ENCODE measurements around the gene MCC.

MCC gene

DNA sequence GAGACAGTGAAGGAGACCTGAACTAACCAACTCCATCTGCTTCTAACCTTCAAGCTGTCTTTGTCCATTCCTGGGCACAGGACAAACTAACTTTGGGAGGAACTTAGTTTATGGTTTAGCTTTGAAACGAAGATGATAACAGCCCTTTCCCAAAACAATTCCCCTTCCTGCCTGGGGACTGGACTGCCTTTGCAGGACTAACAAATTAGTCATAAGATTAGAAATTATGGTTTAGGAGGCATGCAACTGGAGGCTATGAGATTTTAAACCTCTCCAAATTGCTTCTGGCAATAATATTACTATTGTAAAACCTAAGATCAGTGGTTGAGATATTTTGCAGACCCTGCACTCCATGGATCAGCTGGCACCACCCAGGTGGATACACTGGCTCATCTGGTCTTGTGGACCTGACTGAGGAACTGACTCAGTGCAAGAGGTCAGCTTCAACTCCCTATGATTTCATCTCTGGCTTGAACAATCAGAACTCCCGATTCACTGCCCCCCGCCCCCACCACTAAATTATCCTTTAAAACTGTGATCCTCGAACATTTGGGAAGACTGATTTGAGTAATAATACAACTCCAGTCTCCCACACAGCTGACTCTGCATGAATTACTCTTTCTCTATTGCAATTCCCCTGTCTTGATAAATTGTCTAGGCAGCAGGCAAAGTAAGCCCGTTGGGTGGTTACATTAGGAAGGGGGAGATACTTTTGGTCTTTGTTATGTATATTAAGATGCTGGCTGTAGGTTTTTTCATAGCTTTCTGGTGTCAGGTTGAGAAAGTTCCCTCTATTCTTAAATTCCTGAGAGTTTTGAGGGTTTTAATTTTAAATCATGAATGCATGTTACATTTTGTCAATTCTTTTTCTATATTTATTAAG is 266.7 kb downstream of the MCC start:
- DNase-seq (ENCODE audit: low spot score): no peak

GRCh38 chr5:113219695-113220094 is 268.6 kb downstream of the MCC start:
- no peak for DNase-seq (ENCODE audit: low spot score)

DNA sequence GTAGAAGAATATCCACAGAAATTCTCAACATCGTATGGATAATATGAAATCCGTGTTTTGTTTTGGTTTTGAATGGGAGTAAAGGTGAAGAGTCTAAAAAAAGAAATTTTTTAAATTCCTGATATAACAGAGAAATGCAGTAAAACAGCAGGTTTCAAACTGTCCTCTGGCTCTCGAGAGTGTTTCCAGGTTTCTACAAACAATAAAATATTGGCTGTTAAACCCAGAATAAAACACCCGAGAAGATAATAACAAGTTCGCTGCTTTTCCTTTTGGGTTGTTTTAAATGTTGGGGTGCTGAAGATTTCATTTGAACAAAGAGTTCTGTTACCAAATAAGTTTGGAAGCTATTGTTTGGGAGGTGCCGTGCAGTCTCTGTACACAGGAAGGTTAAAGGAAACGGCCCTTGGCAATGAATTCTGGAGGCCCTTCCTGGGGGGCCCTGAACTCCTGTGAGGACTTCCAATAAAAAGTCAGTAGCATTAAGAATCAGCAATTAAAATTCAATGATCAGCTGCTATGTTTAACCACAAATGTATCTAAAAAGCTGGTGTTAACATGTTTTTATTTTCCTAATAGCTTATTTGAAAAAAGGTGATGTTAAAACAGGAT is 269.2 kb downstream of the MCC start:
- no peak for DNase-seq (ENCODE audit: low spot score)

DNA sequence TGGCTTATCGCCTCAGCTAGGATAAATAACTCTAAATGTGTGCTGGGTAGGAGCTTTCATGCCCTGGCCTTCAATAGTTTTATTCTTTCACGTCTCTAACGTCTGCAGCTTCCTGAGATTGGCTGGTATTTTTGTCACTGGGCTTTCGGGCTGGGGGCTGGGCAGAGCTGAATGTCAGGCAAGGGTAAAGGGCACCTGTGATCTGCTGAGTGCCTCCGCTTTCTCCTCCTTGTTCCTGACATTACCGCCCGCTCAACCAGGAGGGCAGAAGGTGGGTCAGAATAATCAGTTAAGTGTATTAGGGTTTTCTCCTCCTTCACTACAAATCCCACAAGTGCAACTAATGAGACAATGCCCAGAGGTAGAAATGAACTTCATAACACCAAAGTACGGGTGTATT is 270.1 kb downstream of the MCC start:
- no peak for DNase-seq (ENCODE audit: low spot score)

GRCh38 chr5:113217619-113218184 is 270.6 kb downstream of the MCC start:
- DNase-seq (ENCODE audit: low spot score): no peak

GRCh38 chr5:113216545-113216944 is 271.7 kb downstream of the MCC start:
- no peak for DNase-seq (ENCODE audit: low spot score)

DNA sequence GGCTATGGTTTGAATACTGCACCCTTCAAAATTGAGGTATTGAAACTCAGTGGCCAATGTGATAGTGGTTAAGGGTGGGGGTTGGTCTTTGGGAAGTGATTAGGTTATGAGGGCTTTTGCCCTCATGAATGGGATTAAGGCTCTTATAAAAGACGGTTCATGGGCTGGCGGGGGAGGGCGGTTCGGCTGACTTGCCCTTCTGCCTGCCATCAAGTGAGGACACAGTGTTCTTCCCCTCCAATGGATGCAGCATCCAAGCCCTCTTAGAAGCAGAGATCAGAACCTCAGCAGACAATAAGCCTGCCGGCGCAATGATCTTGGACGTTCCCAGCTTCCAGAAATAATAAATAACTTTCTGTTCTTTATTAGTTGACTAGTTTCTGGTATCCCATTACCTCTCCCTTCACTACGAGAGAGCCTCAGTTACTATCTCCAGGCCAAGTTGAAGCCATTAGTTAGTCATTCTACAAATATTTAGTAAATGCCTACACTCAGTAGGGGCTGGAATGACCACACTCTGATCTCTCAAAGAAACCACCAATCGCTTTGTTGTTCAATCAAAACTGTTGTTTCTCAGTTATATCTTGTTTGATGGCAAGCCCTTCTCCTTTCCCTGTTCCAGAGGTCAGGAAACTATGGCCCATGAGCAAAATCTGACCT is 272.7 kb downstream of the MCC start:
- DNase-seq (ENCODE audit: low spot score): no peak

- DNase-seq (ENCODE audit: low spot score): no peak
These were observed 273.5 kb downstream of the MCC start for GRCh38 chr5:113214606-113215323.

- no peak for DNase-seq (ENCODE audit: low spot score)
These were observed 274.5 kb downstream of the MCC start for GRCh38 chr5:113213551-113214425.

DNA sequence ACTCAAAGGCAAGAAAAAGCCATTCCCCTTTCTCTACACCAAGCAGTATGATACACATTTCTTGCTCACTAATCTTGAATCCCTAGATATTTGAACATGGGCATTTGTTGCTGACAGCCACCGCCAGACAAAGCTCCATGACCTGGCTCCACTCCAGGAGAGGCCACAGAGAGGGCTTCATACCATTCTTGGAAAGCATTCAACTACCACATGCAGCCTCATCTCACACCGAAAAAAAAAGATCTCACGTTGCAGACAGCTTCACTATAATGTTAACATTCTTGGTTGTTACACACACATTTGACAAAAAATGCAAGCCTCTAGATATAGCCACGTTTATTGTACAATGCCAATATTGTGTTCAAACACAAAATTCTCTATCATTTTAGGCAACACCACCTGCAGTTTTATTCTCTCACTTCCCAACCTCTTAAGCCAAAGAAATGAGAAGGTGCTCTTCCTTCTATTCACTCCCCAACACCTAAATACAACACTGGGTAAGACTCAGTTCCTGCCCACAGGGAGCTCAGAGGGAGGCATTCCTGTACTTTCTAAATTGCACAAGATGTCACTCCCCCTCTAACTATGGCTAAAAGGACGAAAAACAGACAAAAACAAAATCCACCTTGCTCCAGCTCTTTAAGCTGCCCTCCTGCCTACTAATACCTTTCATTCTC is 275.9 kb downstream of the MCC start:
- DNase-seq (ENCODE audit: low spot score): no peak

DNA sequence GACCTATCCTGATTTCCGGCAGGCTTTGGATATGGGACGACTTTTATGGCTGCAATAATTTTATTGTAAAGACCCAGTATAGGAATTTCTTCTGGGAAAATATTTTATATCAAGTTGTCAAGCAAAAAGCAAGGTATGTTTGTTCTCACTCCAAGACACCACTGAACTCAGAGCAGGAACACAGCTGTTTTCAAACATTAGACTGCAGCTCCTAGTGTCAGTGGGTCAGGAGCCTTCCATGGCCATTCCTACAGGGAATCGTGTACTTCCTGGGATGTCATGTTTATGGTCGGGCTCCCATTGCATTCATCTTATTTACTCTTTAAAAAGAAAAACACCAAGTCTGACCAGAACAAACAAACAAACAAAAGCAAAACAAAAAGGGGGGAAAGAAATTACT is 278.8 kb downstream of the MCC start:
- no peak for DNase-seq (ENCODE audit: low spot score)

- DNase-seq (ENCODE audit: low spot score): no peak
These were observed 282.4 kb downstream of the MCC start for GRCh38 chr5:113205807-113206206.

- no peak for DNase-seq (ENCODE audit: low spot score)
These were observed 282.9 kb downstream of the MCC start for GRCh38 chr5:113205323-113205722.

DNA sequence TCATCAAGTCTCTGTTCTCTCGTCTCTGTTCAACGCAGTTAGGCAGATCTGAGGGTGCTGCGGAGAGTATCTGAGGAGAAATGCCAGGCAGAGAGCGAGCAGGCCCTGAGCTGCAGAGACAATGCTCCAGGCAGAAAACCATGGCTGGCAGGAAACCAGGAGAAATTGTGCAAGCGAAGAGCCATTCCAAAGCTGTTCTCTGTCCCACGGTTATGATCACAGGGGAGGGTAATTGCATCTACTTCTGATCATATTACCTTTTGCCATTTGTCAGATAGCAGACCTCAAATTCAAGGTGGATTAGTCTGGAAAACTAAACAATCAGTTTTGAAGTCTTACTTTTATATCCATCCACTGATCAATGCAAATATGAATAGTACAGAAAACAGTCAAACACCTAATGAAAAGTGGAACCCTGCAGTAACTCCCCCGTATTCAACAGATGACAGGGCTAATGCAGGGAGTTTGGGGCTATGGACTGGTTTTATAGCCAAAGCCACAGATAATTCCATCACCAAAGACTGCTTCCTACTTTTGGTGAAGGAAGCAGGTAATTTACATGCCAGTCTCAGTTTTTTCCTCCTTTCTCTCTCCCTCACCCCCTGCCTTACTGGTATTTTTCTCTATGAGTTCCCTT is 283.6 kb downstream of the MCC start:
- no peak for DNase-seq (ENCODE audit: low spot score)

DNA sequence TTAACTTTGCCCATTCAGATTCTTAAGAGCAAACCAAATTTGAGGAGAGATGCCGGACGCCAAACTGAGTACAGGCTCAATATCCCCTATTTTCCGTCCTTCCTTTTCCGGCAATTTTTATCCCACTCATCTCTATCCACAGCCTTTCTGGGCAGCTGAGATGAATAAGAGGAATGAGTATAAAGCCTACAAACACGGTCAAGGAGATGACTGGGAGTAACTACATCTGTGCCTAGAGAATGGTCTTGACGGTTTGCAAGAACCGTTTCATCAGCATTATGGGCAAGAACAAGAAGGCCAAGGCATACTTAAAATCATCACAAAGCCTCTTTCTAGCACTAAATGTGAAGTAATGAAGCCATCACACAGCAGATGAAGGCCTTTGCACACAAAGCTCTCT is 284.3 kb downstream of the MCC start:
- DNase-seq (ENCODE audit: low spot score): no peak

GRCh38 chr5:113202746-113203716 is 285.2 kb downstream of the MCC start:
- peak; percentile 53 for DNase-seq (ENCODE audit: low spot score)

DNA sequence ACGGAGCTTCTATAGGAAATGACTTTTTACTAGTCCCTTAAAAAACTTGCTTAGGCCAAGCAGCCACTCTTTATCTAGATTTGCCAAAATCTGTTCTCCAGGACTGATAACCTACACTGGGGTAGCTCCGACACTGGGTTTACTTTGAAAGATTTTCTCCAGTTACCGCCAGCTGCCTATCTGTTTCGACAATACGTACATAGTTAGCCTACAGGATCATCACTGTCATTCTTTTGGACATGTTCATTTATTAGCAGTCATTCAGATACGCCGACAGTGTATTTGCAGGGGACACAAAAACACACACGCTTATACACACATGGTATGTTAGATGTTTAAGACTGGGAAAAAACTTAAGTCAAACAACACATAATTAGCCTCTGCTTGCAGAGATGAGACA is 286.0 kb downstream of the MCC start:
- DNase-seq (ENCODE audit: low spot score): no peak

GRCh38 chr5:113201715-113202114 is 286.5 kb downstream of the MCC start:
- DNase-seq (ENCODE audit: low spot score): no peak
